RPMI8226 (cell line): ENCODE data around the gene BAHCC1.

ENCODE experiments used
- DNase-seq: peaks from one replicate; pipeline ENCODE4 v3.0.0-alpha.2; 2015

The BAHCC1 gene

GRCh38 chr17:81445642-81446503 lies 50.6 kb downstream of the BAHCC1 start:
- no peak for DNase-seq

- DNase-seq, result no peak
Measured at GRCh38 chr17:81447331-81447933, 52.2 kb downstream of the BAHCC1 start.

GRCh38 chr17:81448442-81448841 lies 53.2 kb downstream of the BAHCC1 start:
- no peak for DNase-seq

GRCh38 chr17:81448950-81449349 lies 53.7 kb downstream of the BAHCC1 start:
- no peak for DNase-seq

GRCh38 chr17:81449351-81449750 lies 54.1 kb downstream of the BAHCC1 start:
- DNase-seq, result no peak

- no peak for DNase-seq
Measured at GRCh38 chr17:81451823-81452222, 56.6 kb downstream of the BAHCC1 start.

GRCh38 chr17:81452551-81452950 lies 57.3 kb downstream of the BAHCC1 start:
- no peak for DNase-seq

- no peak for DNase-seq
Measured at GRCh38 chr17:81453076-81453475, 57.8 kb downstream of the BAHCC1 start.

- no peak for DNase-seq
Measured at GRCh38 chr17:81453712-81454111, 58.5 kb downstream of the BAHCC1 start.

- DNase-seq, result no peak
Measured at GRCh38 chr17:81454473-81454872, 59.2 kb downstream of the BAHCC1 start.

- no peak for DNase-seq
Measured at GRCh38 chr17:81455387-81455786, 60.1 kb downstream of the BAHCC1 start.

- DNase-seq, result no peak
Measured at GRCh38 chr17:81456091-81456490, 60.8 kb downstream of the BAHCC1 start.

- no peak for DNase-seq
Measured at GRCh38 chr17:81456798-81457197, 61.5 kb downstream of the BAHCC1 start.

GRCh38 chr17:81457401-81457800 lies 62.1 kb downstream of the BAHCC1 start:
- DNase-seq, result no peak

- DNase-seq, result no peak
Measured at GRCh38 chr17:81457917-81458555, 62.8 kb downstream of the BAHCC1 start.

GRCh38 chr17:81458628-81459027 lies 63.4 kb downstream of the BAHCC1 start:
- DNase-seq, result no peak

GRCh38 chr17:81459224-81459623 lies 64.0 kb downstream of the BAHCC1 start:
- DNase-seq, result no peak

GRCh38 chr17:81459864-81460263 lies 64.6 kb downstream of the BAHCC1 start:
- no peak for DNase-seq

GRCh38 chr17:81460856-81461460 lies 65.7 kb downstream of the BAHCC1 start:
- DNase-seq, result no peak

GRCh38 chr17:81461607-81462500 lies 66.6 kb downstream of the BAHCC1 start:
- no peak for DNase-seq

- DNase-seq, result no peak
Measured at GRCh38 chr17:81462506-81463125, 67.4 kb downstream of the BAHCC1 start.

- DNase-seq, result no peak
Measured at GRCh38 chr17:81463506-81463905, 68.2 kb downstream of the BAHCC1 start.
